ENCODE measurements around the gene ALKAL2. TPM values are rescaled to one million over a fixed set of nuclear protein-coding genes. Genes with fewer than 3 reads are reported as not detected.

The ALKAL2 gene
- polyA plus RNA-seq, 6 donors from 2014 or later, result 1.1 to 1.6 TPM; not detected in 4

- H3K4me1 Mint-ChIP-seq, result peaks cover 19 to 33% (median 28%) of the 10 kb centered on the region in 3 donors
- no peaks in the 10 kb centered on the region for H3K27me3 Mint-ChIP-seq
- peak overlapping the region in 4 of 8 donors; percentile 18 to 77 (median 42) for H3K4me3 Mint-ChIP-seq
- H3K27ac Mint-ChIP-seq, result peak overlapping the region; percentile 3 to 87 (median 62)
- ATAC-seq (ENCODE audit: low read depth in 2 of 2) (peak; percentile 91 to 94), DNase-seq (peak; percentile 31)
- H3K9me3 Mint-ChIP-seq, result no peaks in the 10 kb centered on the region
- peaks cover 8 to 32% of the 10 kb centered on the region in 2 donors for H3K36me3 Mint-ChIP-seq
Observed at GRCh38 chr2:275466-275865, 12.4 kb downstream of the ALKAL2 start.

DNA sequence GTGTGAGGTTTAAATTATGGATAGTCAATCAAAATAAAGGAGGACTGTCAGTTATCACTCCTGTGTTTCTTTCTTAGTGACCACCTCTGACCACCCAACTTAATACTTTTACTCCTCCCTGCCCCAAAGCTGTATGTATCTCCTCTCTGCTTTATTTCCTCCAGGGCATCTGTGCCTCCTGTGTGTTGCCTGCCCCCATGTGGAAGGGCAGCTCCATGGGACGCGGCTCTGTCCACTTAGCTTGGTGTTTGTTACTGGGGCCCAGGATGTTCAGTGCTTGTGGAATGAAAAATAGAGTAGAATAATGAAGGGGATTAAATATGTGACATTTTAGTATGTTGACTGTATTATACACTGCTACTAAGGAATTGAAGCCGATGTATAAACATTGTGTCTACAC lies 13.4 kb downstream of the ALKAL2 start:
- Mint-ChIP-seq H3K4me1 (peaks cover 29 to 42% (median 37%) of the 10 kb centered on the region in 3 donors), H3K9me3 (no peaks in the 10 kb centered on the region), H3K27ac (peak overlapping the region in 2 of 6 donors; percentile 20 to 56), H3K27me3 (no peaks in the 10 kb centered on the region), H3K36me3 (peaks cover 8 to 32% of the 10 kb centered on the region in 2 donors), H3K4me3 (no peak overlapping the region)
- no peak for ATAC-seq (ENCODE audit: low read depth in 2 of 2)
- DNase-seq, result no peak

DNA sequence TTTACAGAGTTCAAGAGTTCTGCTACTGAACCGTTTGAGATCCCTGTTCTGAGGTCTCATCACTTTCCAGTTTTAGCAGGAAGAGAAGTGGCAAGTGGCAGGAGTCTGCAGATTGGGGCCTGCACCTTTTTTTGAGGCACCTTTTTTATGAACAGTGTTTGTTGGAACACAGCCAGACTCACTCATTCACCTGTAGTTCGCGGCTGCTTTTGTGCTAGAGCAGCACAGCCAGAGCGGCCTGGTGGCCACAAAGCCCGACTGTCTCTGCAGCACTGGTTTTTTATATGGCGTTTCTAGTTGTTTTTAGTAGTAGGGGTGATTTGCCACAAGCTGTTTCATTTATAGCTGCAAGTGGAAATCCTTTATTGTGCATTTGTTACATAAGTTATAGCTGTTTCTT lies 14.6 kb downstream of the ALKAL2 start:
- ATAC-seq (ENCODE audit: low read depth in 2 of 2), result no peak
- Mint-ChIP-seq H3K27me3 (no peaks in the 10 kb centered on the region), H3K4me1 (peaks cover 36 to 49% (median 45%) of the 10 kb centered on the region in 3 donors), H3K36me3 (peaks cover 8 to 26% of the 10 kb centered on the region in 2 donors), H3K27ac (peak overlapping the region in 2 of 6 donors; percentile 21 to 88), H3K4me3 (no peak overlapping the region), H3K9me3 (no peaks in the 10 kb centered on the region)
- DNase-seq, result no peak

DNA sequence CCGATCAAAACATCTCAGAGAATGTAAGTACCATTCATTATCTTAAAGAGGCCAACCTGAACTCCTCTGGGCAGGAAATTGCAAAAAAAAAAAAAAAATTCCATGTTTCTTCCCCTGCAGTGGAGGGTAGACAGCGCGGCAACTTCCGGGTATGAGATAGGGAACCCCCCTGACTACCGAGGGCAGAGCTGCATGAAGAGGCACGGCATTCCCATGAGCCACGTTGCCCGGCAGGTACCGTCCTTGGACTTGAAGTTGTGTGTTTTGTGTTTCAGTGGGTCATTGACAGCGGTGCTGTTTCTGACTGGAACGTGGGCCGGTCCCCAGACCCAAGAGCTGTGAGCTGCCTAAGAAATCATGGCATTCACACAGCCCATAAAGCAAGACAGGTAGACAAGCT lies 16.0 kb downstream of the ALKAL2 start:
- Mint-ChIP-seq H3K9me3 (no peaks in the 10 kb centered on the region), H3K27me3 (no peaks in the 10 kb centered on the region), H3K27ac (peak overlapping the region in 1 of 6 donors; percentile 30), H3K4me3 (no peak overlapping the region), H3K36me3 (peaks cover 8 to 15% of the 10 kb centered on the region in 2 donors), H3K4me1 (peaks cover 48 to 62% (median 58%) of the 10 kb centered on the region in 3 donors)
- ATAC-seq (ENCODE audit: low read depth in 2 of 2) (no peak), DNase-seq (no peak)

DNA sequence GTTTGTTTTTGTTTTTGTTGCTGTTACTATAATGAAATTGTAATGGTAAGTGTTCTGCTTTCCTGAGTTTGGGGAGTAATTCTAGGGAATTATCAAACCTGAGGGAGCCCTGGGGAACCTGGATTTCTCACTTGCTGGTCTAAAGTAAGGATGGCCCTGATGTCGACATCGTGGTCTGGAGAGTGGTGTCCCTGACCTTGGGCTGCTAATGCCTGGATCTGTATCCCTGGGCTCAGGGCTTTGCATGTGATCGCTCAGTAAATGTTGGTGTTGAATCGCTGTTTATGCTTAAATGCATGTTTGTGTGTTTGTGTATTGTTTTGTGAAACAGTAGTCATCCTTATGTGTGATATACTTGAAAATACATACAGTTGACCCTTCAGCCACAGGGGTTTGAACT lies 17.0 kb downstream of the ALKAL2 start:
- Mint-ChIP-seq H3K36me3 (peaks cover 8 to 15% of the 10 kb centered on the region in 2 donors), H3K9me3 (no peaks in the 10 kb centered on the region), H3K4me1 (peaks cover 50 to 62% (median 58%) of the 10 kb centered on the region in 3 donors), H3K4me3 (no peak overlapping the region), H3K27me3 (no peaks in the 10 kb centered on the region), H3K27ac (peak overlapping the region in 2 of 6 donors; percentile 9 to 20)
- ATAC-seq (ENCODE audit: low read depth in 2 of 2) (no peak), DNase-seq (no peak)

DNA sequence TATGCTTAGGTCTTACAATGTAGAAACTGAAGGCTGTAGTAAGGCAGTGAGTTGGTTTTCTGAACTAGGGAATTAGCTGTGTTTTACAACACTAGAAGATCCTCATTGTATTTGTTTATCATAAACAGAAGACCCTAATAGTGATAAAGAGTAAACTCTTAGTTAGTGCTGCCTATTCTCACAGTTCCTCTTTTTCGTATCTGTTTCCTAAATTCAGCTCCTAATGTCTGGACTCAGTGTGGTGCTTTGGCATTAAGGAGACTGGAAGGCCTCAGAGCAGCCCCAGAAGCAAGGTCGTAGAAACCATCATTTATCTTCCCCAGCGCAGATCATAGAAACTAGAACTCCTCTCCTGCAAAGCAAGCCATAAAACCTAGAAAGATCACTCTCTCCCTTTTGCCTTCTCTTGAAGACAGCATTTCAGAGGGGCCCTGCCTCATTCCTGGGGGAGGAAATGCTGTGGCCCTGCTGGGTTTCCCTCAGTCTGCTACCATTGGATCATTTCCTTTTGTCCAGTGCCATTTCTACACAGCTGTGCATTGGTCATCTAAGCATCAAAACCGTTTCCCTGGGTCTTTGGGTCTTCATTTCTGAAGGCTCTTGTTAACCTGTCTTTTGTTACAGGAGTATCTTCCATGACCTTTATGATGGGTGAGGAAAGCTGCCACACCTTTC lies 18.4 kb downstream of the ALKAL2 start:
- Mint-ChIP-seq H3K27me3 (no peaks in the 10 kb centered on the region), H3K4me1 (peaks cover 49 to 55% (median 54%) of the 10 kb centered on the region in 3 donors), H3K27ac (peak overlapping the region in 3 of 6 donors; percentile 1 to 41 (median 6)), H3K9me3 (no peaks in the 10 kb centered on the region), H3K4me3 (peak overlapping the region in 1 of 8 donors; percentile 25), H3K36me3 (peaks cover 8 to 13% of the 10 kb centered on the region in 2 donors)
- DNase-seq (no peak), ATAC-seq (ENCODE audit: low read depth in 2 of 2) (no peak)

- H3K27me3 Mint-ChIP-seq, result no peaks in the 10 kb centered on the region
- H3K9me3 Mint-ChIP-seq, result no peaks in the 10 kb centered on the region
- H3K36me3 Mint-ChIP-seq, result peaks cover 8 to 12% of the 10 kb centered on the region in 2 donors
- ATAC-seq (ENCODE audit: low read depth in 2 of 2), result no peak
- peak overlapping the region in 1 of 8 donors; percentile 8 for H3K4me3 Mint-ChIP-seq
- no peak for DNase-seq
- peaks cover 49 to 52% (median 52%) of the 10 kb centered on the region in 3 donors for H3K4me1 Mint-ChIP-seq
- H3K27ac Mint-ChIP-seq, result no peak overlapping the region
Observed at GRCh38 chr2:268323-268722, 19.6 kb downstream of the ALKAL2 start.

GRCh38 chr2:264493-265468 lies 23.1 kb downstream of the ALKAL2 start, which contains the start of gene ACP1:
TSS of gene ACP1 (plus strand) at chr2:264947. CDS start at chr2:264965, 18 bp downstream.
- H3K4me1 Mint-ChIP-seq, result peaks cover 31 to 46% (median 32%) of the 10 kb centered on the region in 3 donors
- H3K27ac Mint-ChIP-seq, result peak within 1 kb of the TSS; percentile 91 to 99 (median 96)
- ATAC-seq (ENCODE audit: low read depth in 2 of 2) (peak; percentile 78 to 80), DNase-seq (peak; percentile 96)
- H3K27me3 Mint-ChIP-seq, result no peaks in the 10 kb centered on the region
- H3K36me3 Mint-ChIP-seq, result no peaks in the 10 kb centered on the region
- H3K9me3 Mint-ChIP-seq, result no peaks in the 10 kb centered on the region
- peak within 1 kb of the TSS; percentile 92 to 98 (median 96) for H3K4me3 Mint-ChIP-seq

- Mint-ChIP-seq H3K4me1 (peaks cover 26 to 40% (median 26%) of the 10 kb centered on the region in 3 donors), H3K27me3 (no peaks in the 10 kb centered on the region), H3K4me3 (peak within 1 kb of the TSS; percentile 92 to 98 (median 96)), H3K27ac (peak within 1 kb of the TSS; percentile 91 to 99 (median 96)), H3K36me3 (peaks cover 0 to 5% of the 10 kb centered on the region in 2 donors), H3K9me3 (no peaks in the 10 kb centered on the region)
- DNase-seq (peak; percentile 57), ATAC-seq (ENCODE audit: low read depth in 2 of 2) (peak; percentile 32 to 35)
Observed at GRCh38 chr2:263774-264492, 24.0 kb downstream of the ALKAL2 start, which contains the start of gene SH3YL1. TSS of gene SH3YL1 (minus strand) at chr2:264032. CDS start at chr2:263984, 48 bp downstream.

GRCh38 chr2:263022-263738 lies 24.7 kb downstream of the ALKAL2 start:
- H3K36me3 Mint-ChIP-seq, result peaks cover 0 to 13% of the 10 kb centered on the region in 2 donors
- H3K9me3 Mint-ChIP-seq, result peaks cover 0 to 3% (median 0%) of the 10 kb centered on the region in 7 donors
- peak; percentile 7 for DNase-seq
- H3K27ac Mint-ChIP-seq, result peak overlapping the region; percentile 51 to 93 (median 86)
- no peak for ATAC-seq (ENCODE audit: low read depth in 2 of 2)
- no peaks in the 10 kb centered on the region for H3K27me3 Mint-ChIP-seq
- peak overlapping the region; percentile 80 to 98 (median 94) for H3K4me3 Mint-ChIP-seq
- H3K4me1 Mint-ChIP-seq, result peaks cover 20 to 34% (median 21%) of the 10 kb centered on the region in 3 donors

DNA sequence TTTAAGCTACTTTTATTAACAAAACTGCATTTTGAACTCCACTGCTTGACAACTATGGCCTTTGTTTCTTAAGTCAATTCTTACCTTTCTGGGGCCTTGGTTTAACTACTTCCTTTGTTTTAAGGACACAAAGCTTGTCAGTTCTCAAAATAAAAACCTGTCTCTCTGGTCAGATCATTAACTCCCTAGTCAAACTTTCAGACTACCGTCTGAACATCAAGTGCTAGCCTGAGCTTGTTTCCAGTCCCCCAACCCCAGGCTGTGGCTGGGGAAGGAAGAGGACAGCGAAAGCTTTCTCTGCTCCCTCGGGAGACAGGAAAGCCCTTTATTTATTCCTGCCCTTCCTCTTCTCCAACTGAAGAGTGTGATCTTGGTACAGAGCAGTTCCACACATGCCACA lies 25.8 kb downstream of the ALKAL2 start:
- peaks cover 0 to 16% of the 10 kb centered on the region in 2 donors for H3K36me3 Mint-ChIP-seq
- peak overlapping the region in 3 of 8 donors; percentile 20 to 84 (median 61) for H3K4me3 Mint-ChIP-seq
- no peak for ATAC-seq (ENCODE audit: low read depth in 2 of 2)
- peak overlapping the region in 1 of 6 donors; percentile 57 for H3K27ac Mint-ChIP-seq
- H3K9me3 Mint-ChIP-seq, result peaks cover 0 to 8% (median 3%) of the 10 kb centered on the region in 7 donors
- H3K27me3 Mint-ChIP-seq, result no peaks in the 10 kb centered on the region
- no peak for DNase-seq
- H3K4me1 Mint-ChIP-seq, result peaks cover 12 to 24% (median 12%) of the 10 kb centered on the region in 3 donors
